ENCODE data around the gene RAB1A. TPM values are rescaled to one million over a fixed set of nuclear protein-coding genes. Genes with fewer than 3 reads are reported as not detected.

Gene RAB1A
- polyA plus RNA-seq, 1 donor (not counting 4 experiments of a cell fraction or from before 2014, with no cell fraction given) = 274 TPM

DNA sequence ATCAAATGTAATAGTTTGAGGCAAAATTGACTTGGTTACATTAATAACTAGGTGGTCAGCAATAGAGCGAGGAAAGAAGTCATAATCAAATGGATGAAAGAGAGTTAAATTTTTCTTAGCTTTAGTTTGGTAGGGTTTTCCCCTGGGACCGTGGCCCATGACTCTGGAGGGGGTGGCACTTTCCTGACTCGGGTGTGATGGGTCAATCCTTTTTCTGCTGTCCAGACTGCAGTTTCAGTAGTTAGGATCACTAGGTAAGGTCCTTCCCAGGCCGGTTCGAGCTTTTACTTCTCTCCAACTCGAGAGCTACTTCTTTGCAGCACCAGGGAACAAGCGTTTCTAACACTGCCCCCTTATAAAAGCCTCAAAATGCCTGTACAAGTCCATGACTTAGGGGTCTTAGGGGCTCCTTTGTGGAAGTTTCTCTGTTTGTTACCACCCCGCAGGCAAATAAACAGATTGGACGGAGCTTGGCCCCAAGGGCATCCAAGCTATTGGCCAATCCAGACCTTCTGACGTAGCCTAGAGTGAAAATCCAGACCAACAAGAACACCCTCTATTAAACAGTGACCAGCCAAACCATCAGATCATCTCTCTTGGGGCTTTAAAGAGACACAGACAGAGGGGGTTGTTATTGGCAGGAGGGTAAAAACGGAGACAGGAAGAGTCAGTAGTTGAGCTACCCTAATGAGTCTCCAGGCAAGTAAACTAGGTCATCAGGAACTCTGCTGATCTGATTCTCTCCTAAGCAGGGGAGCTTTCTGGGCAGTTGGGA lies 83.1 kb downstream of the RAB1A start:
- Histone ChIP-seq H3K36me3 (ENCODE audit: control insufficient read depth in 2 of 2, extremely low read depth in 1 of 2, insufficient read depth in 2 of 2, low read length in 2 of 2) (no peaks in the 10 kb centered on the region), H3K4me1 (ENCODE audit: control insufficient read depth, extremely low read depth, insufficient read depth, low read length) (no peaks in the 10 kb centered on the region), H3K27me3 (ENCODE audit: control insufficient read depth, extremely low read depth, insufficient read depth, low read length) (no peaks in the 10 kb centered on the region), H3K4me3 (ENCODE audit: control insufficient read depth in 2 of 3, extremely low read depth in 1 of 3, insufficient read depth in 2 of 3, low read depth in 1 of 3, low read length in 3 of 3) (no peak overlapping the region), H4K20me1 (ENCODE audit: control insufficient read depth, extremely low read depth, insufficient read depth, low read length) (no peaks in the 10 kb centered on the region), H3K79me2 (ENCODE audit: control insufficient read depth, insufficient read depth, low read length) (no peaks in the 10 kb centered on the region), H2AFZ (ENCODE audit: control insufficient read depth, low read length) (no peak overlapping the region), H3K9ac (ENCODE audit: control insufficient read depth, extremely low read depth, insufficient read depth, low read length) (no peak overlapping the region), H3K4me2 (ENCODE audit: control insufficient read depth, extremely low read depth, insufficient read depth, low read depth, low read length) (no peak overlapping the region), H3K9me1 (ENCODE audit: control insufficient read depth, extremely low read depth, insufficient read depth, low read length) (no peaks in the 10 kb centered on the region), H3K27ac (ENCODE audit: control insufficient read depth, insufficient read depth, low read length) (no peak overlapping the region), H3K9me3 (ENCODE audit: control insufficient read depth, low read depth, low read length) (no peaks in the 10 kb centered on the region)
- TF ChIP-seq EZH2 (IDR thresholded peaks at IDR 0.05; ENCODE audit: low read length) = no peak
- TF ChIP-seq, protein P1, sequence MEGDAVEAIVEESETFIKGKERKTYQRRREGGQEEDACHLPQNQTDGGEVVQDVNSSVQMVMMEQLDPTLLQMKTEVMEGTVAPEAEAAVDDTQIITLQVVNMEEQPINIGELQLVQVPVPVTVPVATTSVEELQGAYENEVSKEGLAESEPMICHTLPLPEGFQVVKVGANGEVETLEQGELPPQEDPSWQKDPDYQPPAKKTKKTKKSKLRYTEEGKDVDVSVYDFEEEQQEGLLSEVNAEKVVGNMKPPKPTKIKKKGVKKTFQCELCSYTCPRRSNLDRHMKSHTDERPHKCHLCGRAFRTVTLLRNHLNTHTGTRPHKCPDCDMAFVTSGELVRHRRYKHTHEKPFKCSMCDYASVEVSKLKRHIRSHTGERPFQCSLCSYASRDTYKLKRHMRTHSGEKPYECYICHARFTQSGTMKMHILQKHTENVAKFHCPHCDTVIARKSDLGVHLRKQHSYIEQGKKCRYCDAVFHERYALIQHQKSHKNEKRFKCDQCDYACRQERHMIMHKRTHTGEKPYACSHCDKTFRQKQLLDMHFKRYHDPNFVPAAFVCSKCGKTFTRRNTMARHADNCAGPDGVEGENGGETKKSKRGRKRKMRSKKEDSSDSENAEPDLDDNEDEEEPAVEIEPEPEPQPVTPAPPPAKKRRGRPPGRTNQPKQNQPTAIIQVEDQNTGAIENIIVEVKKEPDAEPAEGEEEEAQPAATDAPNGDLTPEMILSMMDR (optimal IDR thresholded peaks at IDR 0.05 in 1 of 3, IDR thresholded peaks at IDR 0.05 in 1 of 3, conservative IDR thresholded peaks at IDR 0.05 in 1 of 3; ENCODE audit: extremely low read depth in 1 of 3, insufficient read depth in 2 of 3, low read length in 3 of 3) = no peak
- DNase-seq (ENCODE audit: low read depth, low spot score) (no peak), FAIRE-seq (no peak)
- dilution Hi-C loops (cut with MboI; ENCODE audit: extremely low pct_ligation_motif_present, low sequenced_read_pairs) = loop anchor here (25.0 kb wide), 1 partner anchor 135 kb away; no protein-coding TSS in a partner anchor

DNA sequence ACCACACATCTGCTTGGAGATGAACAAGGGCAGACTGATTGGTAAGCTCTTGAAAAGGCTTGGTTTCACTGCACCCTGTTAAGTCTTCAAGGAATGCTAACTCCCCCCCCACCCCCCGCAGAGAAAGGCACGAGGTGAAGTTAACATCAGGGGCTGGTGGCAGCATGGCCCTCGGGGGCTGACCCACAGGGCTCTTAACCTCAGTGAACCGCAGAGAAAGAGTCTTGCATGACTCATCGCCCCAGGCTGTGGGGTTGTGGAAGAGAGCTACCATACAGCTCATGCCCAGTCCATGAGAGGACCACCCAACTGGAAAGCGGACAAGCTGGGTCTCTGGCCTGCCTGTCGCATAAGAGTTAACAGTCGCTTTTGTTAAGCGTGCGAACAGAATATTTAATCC lies 84.3 kb downstream of the RAB1A start:
- H3K9me3 ChIP-seq (ENCODE audit: control insufficient read depth, low read depth, low read length) = no peaks in the 10 kb centered on the region
- no peaks in the 10 kb centered on the region for H4K20me1 ChIP-seq (ENCODE audit: control insufficient read depth, extremely low read depth, insufficient read depth, low read length)
- H3K4me3 ChIP-seq (ENCODE audit: control insufficient read depth in 2 of 3, extremely low read depth in 1 of 3, insufficient read depth in 2 of 3, low read depth in 1 of 3, low read length in 3 of 3) = no peak overlapping the region
- DNase-seq (ENCODE audit: low read depth, low spot score) (no peak), FAIRE-seq (no peak)
- no peaks in the 10 kb centered on the region for H3K36me3 ChIP-seq (ENCODE audit: control insufficient read depth in 2 of 2, extremely low read depth in 1 of 2, insufficient read depth in 2 of 2, low read length in 2 of 2)
- no peak overlapping the region for H3K27ac ChIP-seq (ENCODE audit: control insufficient read depth, insufficient read depth, low read length)
- H3K27me3 ChIP-seq (ENCODE audit: control insufficient read depth, extremely low read depth, insufficient read depth, low read length) = no peaks in the 10 kb centered on the region
- dilution Hi-C loops (cut with MboI; ENCODE audit: extremely low pct_ligation_motif_present, low sequenced_read_pairs) = loop anchor here (25.0 kb wide), 1 partner anchor 133 kb away; no protein-coding TSS in a partner anchor
- H3K79me2 ChIP-seq (ENCODE audit: control insufficient read depth, insufficient read depth, low read length) = no peaks in the 10 kb centered on the region
- no peak overlapping the region for H3K4me2 ChIP-seq (ENCODE audit: control insufficient read depth, extremely low read depth, insufficient read depth, low read depth, low read length)
- no peaks in the 10 kb centered on the region for H3K4me1 ChIP-seq (ENCODE audit: control insufficient read depth, extremely low read depth, insufficient read depth, low read length)
- no peak for TF ChIP-seq EZH2 (IDR thresholded peaks at IDR 0.05; ENCODE audit: low read length)
- TF ChIP-seq, protein P1 (optimal IDR thresholded peaks at IDR 0.05 in 1 of 3, IDR thresholded peaks at IDR 0.05 in 1 of 3, conservative IDR thresholded peaks at IDR 0.05 in 1 of 3; ENCODE audit: extremely low read depth in 1 of 3, insufficient read depth in 2 of 3, low read length in 3 of 3) = no peak
- H3K9ac ChIP-seq (ENCODE audit: control insufficient read depth, extremely low read depth, insufficient read depth, low read length) = no peak overlapping the region
- H3K9me1 ChIP-seq (ENCODE audit: control insufficient read depth, extremely low read depth, insufficient read depth, low read length) = no peaks in the 10 kb centered on the region
- H2AFZ ChIP-seq (ENCODE audit: control insufficient read depth, low read length) = no peak overlapping the region
